IMR-90 (cell line): ENCODE measurements around the gene MFSD2A. TPM values are rescaled to one million over a fixed set of nuclear protein-coding genes. Genes with fewer than 3 reads are reported as not detected.

Experiments
- ATAC-seq: fragments of 200-7000 bp; cut with Tn5 transposase; 2 replicates; pipeline ENCODE4 v1.9.1; 2020; ENCODE audit warnings: low read depth, mild to moderate bottlenecking, moderate library complexity
- BruUV-seq: library from RNA; stranded (reverse); fragments of 400-500 nt; replicated peaks from 2 replicates; lab custom pipeline; 2021; lab: Mats Ljungman, UMichigan
- CTCF ChIA-PET: fragments of 300-600 bp; formaldehyde crosslinking; extraction: SDS; loops from one replicate; lab custom pipeline; 2021; ENCODE audit warnings: antibody characterized with exemption; lab: Yijun Ruan, JAX
- POLR2A ChIA-PET: fragments of 300-600 bp; sonication (Branson Sonifier 250); formaldehyde crosslinking; loops from one replicate; lab custom pipeline; 2022; ENCODE audit warnings: antibody characterized with exemption; ENCODE audit not compliant: unreplicated experiment; lab: Charles Lee
- DNase-seq: peaks from one replicate; pipeline ENCODE4 v3.0.0; 2013
- H2AFZ ChIP-seq: replicated peaks from 2 replicates; pipeline ENCODE3; 2013; ENCODE audit warnings: low read length, mild to moderate bottlenecking; ENCODE audit not compliant: poor library complexity
- H2AK5ac ChIP-seq: 2 replicates; pipeline ENCODE4 v1.6.1; 2013; ENCODE audit warnings: low read depth, low read length, inconsistent platforms
- H2AK9ac ChIP-seq: replicated peaks from 2 replicates; pipeline ENCODE3; 2013; ENCODE audit warnings: mild to moderate bottlenecking, low read depth, low read length, moderate library complexity; ENCODE audit not compliant: poor library complexity
- H2BK120ac ChIP-seq: 2 replicates; pipeline ENCODE4 v1.6.1; 2013; ENCODE audit warnings: low read depth, low read length, inconsistent platforms
- H2BK15ac ChIP-seq: 3 replicates; pipeline ENCODE4 v1.6.1; 2013; ENCODE audit warnings: low read depth, low read length, inconsistent platforms
- H2BK20ac ChIP-seq: 2 replicates; pipeline ENCODE4 v1.6.1; 2013; ENCODE audit warnings: low read depth, mild to moderate bottlenecking, inconsistent platforms, low read length, moderate library complexity
- H2BK5ac ChIP-seq: 2 replicates; pipeline ENCODE4 v1.6.1; 2013; ENCODE audit warnings: mild to moderate bottlenecking, low read depth, low read length, inconsistent platforms; ENCODE audit not compliant: poor library complexity, severe bottlenecking
- H3K14ac ChIP-seq: replicated peaks from 2 replicates; pipeline ENCODE4 v1.6.1; 2013; ENCODE audit warnings: low read depth, low read length, inconsistent platforms
- H3K18ac ChIP-seq: 2 replicates; pipeline ENCODE4 v1.6.1; 2013; ENCODE audit warnings: low read depth, low read length, control low read depth
- H3K23ac ChIP-seq: 2 replicates; pipeline ENCODE4 v1.6.1; 2013; ENCODE audit warnings: low read depth, low read length, inconsistent platforms
- H3K27ac ChIP-seq: 2 replicates; pipeline ENCODE4 v1.5.1; 2013; ENCODE audit warnings: mild to moderate bottlenecking, control low read depth, low read length; ENCODE audit not compliant: insufficient read depth
- H3K27me3 ChIP-seq: 2 replicates; pipeline ENCODE4 v1.6.1; 2013; ENCODE audit warnings: low read length; ENCODE audit not compliant: control insufficient read depth, insufficient read depth
- H3K36me3 ChIP-seq: 2 replicates; pipeline ENCODE4 v1.6.1; 2013; ENCODE audit warnings: low read length, mixed read lengths; ENCODE audit not compliant: control insufficient read depth, insufficient read depth
- H3K4ac ChIP-seq: 2 replicates; pipeline ENCODE4 v1.6.1; 2013; ENCODE audit warnings: low read depth, low read length, inconsistent platforms
- H3K4me1 ChIP-seq: 2 replicates; pipeline ENCODE4 v1.6.1; 2013; ENCODE audit warnings: low read length, mixed read lengths; ENCODE audit not compliant: control insufficient read depth, insufficient read depth
- H3K4me2 ChIP-seq: 2 replicates; pipeline ENCODE4 v1.6.1; 2013; ENCODE audit warnings: low read depth, mild to moderate bottlenecking, control low read depth, low read length, moderate library complexity
- H3K4me3 ChIP-seq: 2 replicates; pipeline ENCODE4 v1.5.1; 2013; ENCODE audit warnings: low read depth, mild to moderate bottlenecking, control low read depth, low read length, moderate library complexity; ENCODE audit not compliant: insufficient read depth
- H3K56ac ChIP-seq: 2 replicates; pipeline ENCODE4 v1.6.1; 2013; ENCODE audit warnings: low read length, inconsistent platforms; ENCODE audit not compliant: insufficient read depth; ENCODE audit errors: extremely low read depth
- H3K79me1 ChIP-seq, 2 experiments: 2 replicates each; pipeline ENCODE4 v1.6.1; 2013; ENCODE audit warnings: low read length in 2 of 2, inconsistent platforms in 1 of 2, low read depth in 1 of 2
- H3K9ac ChIP-seq: 2 replicates; pipeline ENCODE4 v1.6.1; 2013; ENCODE audit warnings: low read depth, low read length, control low read depth
- H3K9me1 ChIP-seq: 2 replicates; pipeline ENCODE4 v1.6.1; 2013; ENCODE audit warnings: low read length, inconsistent platforms; ENCODE audit not compliant: insufficient read depth
- H3K9me3 ChIP-seq: 2 replicates; pipeline ENCODE4 v1.6.1; 2013; ENCODE audit warnings: low read length; ENCODE audit not compliant: control insufficient read depth, insufficient read depth
- H4K20me1 ChIP-seq: 2 replicates; pipeline ENCODE4 v1.6.1; 2013; ENCODE audit warnings: low read length, inconsistent platforms; ENCODE audit not compliant: insufficient read depth
- H4K5ac ChIP-seq: 2 replicates; pipeline ENCODE4 v1.6.1; 2013; ENCODE audit warnings: mild to moderate bottlenecking, low read depth, low read length, control low read depth
- H4K8ac ChIP-seq, 2 experiments: 2 replicates each; pipeline ENCODE4 v1.6.1; 2013; ENCODE audit warnings: low read depth in 2 of 2, low read length in 2 of 2, control low read depth in 1 of 2, inconsistent platforms in 1 of 2
- H4K91ac ChIP-seq: 2 replicates; pipeline ENCODE4 v1.6.1; 2013; ENCODE audit warnings: low read depth, low read length, inconsistent platforms; ENCODE audit not compliant: insufficient read depth
- CTCF ChIP-seq: conservative IDR thresholded peaks from 2 replicates; pipeline ENCODE4 v1.5.1; 2012; ENCODE audit warnings: mild to moderate bottlenecking, low read depth, low read length, improper control_type of control experiment
- FOS ChIP-seq: fragments of 150-350 bp; IDR thresholded peaks from 2 replicates; pipeline ENCODE4 v1.6.1; 2016; ENCODE audit warnings: low read depth, low read length
- MAFK ChIP-seq: IDR thresholded peaks from 2 replicates; pipeline ENCODE4 v1.6.1; 2012; ENCODE audit warnings: low read depth, low read length, improper control_type of control experiment
- MAZ ChIP-seq: IDR thresholded peaks from 2 replicates; pipeline ENCODE4 v1.6.1; 2012; ENCODE audit warnings: low read depth, mild to moderate bottlenecking, low read length, improper control_type of control experiment, moderate library complexity, borderline replicate concordance
- MXI1 ChIP-seq: IDR thresholded peaks from 2 replicates; pipeline ENCODE4 v1.6.1; 2012; ENCODE audit warnings: low read depth, mild to moderate bottlenecking, low read length, moderate library complexity, borderline replicate concordance
- NFE2L2 ChIP-seq: fragments of 150-350 bp; IDR thresholded peaks from 2 replicates; pipeline ENCODE4 v1.6.1; 2016; ENCODE audit warnings: low read depth, mild to moderate bottlenecking, low read length
- RAD21 ChIP-seq: IDR thresholded peaks from 2 replicates; pipeline ENCODE4 v1.6.1; 2012; ENCODE audit warnings: low read length, improper control_type of control experiment
- RCOR1 ChIP-seq: IDR thresholded peaks from 2 replicates; pipeline ENCODE4 v1.6.1; 2012; ENCODE audit warnings: mild to moderate bottlenecking, low read length, improper control_type of control experiment; ENCODE audit not compliant: insufficient replicate concordance
- SMC3 ChIP-seq: fragments of 150-350 bp; IDR thresholded peaks from 2 replicates; pipeline ENCODE4 v1.6.1; 2016; ENCODE audit warnings: low read depth, mild to moderate bottlenecking, antibody characterized with exemption, low read length, moderate library complexity
- dilution Hi-C: fragments of 300-500 bp; cut with HindIII; formaldehyde crosslinking; loops from one replicate; pipeline ENCODE4 v1.14.3; 2018; ENCODE audit warnings: low sequenced_read_pairs; ENCODE audit not compliant: unreplicated experiment
- in situ Hi-C: fragments of 300-500 bp; cut with MboI; formaldehyde crosslinking; loops from 3 replicates; pipeline ENCODE4 v1.14.3; 2019; ENCODE audit warnings: low sequenced_read_pairs, inconsistent platforms, mixed read lengths
- intact Hi-C: fragments of 100-400 bp; cut with micrococcal nuclease; formaldehyde crosslinking; loops from 2 replicates; pipeline ENCODE4 v1.10.0; 2022
- polyA plus RNA-seq, 3 experiments: library from polyadenylated mRNA; depleted of rRNA; stranded (reverse); fragments of >200 nt; gene quantifications; 2 replicates each; pipeline ENCODE4 v1.2.3, GENCODE V29; 2012; ENCODE audit warnings: low replicate concordance in 1 of 3
- total RNA-seq: library from RNA; depleted of rRNA; stranded (reverse); fragments of >200 nt; gene quantifications from 2 replicates; pipeline ENCODE4 v1.2.3, GENCODE V29; 2012
- TF ChIP-seq, protein P1 (sequence below): fragments of 150-350 bp; IDR thresholded peaks from 2 replicates; pipeline ENCODE4 v1.6.1; 2017; ENCODE audit warnings: mild to moderate bottlenecking, antibody characterized with exemption, low read length, low read depth

MFSD2A gene
- total and polyA plus RNA-seq, 2 of the 4 experiments (the other 2 are of a cell fraction) = 5.7 to 7.3 TPM

DNA sequence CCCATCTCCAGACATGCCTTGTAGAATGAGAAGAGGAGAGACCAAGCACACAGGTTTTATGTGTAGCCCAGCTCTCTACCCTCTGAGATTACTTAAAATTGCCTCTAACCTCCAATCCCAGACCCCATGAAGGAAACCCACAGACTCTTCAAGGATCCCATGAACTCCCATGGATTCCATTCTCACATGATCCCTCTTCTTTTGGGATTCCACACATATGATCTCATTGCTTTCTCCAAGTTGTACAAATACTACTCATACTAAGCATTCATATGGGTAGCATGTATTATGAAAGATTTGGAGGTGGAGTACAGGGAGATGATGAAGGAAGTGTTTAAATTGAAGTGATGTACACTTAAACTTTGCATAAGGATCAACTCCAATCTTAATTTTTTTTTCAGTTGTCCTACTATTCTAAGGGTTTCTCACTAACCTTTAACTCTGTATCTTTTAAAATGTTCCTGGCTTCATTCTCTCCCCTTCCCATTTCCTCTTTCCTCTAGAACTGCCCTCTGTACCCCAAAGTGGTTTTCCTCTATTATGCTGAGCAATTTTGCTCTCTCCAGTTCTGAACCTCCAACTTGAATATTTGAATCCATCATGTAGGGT is 41.6 kb downstream of the MFSD2A start:
- BruUV-seq = no TSS peak
- dilution Hi-C loops = no loop called here
- Histone ChIP-seq H3K23ac (no peak overlapping the region), H4K8ac (no peak overlapping the region), H3K56ac (no peak overlapping the region), H3K27ac (no peak overlapping the region), H4K5ac (peak overlapping the region; percentile 36; the same call in 1 of the 2 replicates), H3K79me1 (no peaks in the 10 kb centered on the region), H2AK9ac (no peak overlapping the region), H4K20me1 (no peaks in the 10 kb centered on the region), H3K27me3 (no peaks in the 10 kb centered on the region), H3K4ac (no peak overlapping the region), H3K4me2 (no peak overlapping the region), H3K9me3 (no peaks in the 10 kb centered on the region), H3K9me1 (no peaks in the 10 kb centered on the region), H3K36me3 (no peaks in the 10 kb centered on the region), H2AK5ac (no peak overlapping the region), H3K4me3 (no peak overlapping the region), H4K91ac (no peak overlapping the region), H2BK20ac (no peak overlapping the region), H3K18ac (peak overlapping the region; percentile 59; the same call in 1 of the 2 replicates), H3K4me1 (no peaks in the 10 kb centered on the region; the same call in 1 of the 2 replicates), H2BK5ac (no peak overlapping the region), H2AFZ (no peak overlapping the region), H2BK120ac (no peak overlapping the region), H3K14ac (no peak overlapping the region), H3K9ac (no peak overlapping the region), H2BK15ac (no peak overlapping the region)
- CTCF ChIA-PET = no interaction called here
- DNase-seq (peak; percentile 45), ATAC-seq (no peak; the same call in 1 of the 2 replicates)
- POLR2A ChIA-PET = no interaction called here
- in situ Hi-C loops = no loop called here
- intact Hi-C loops = no loop called here
- TF ChIP-seq CTCF (no peak), NFE2L2 (no peak), SMC3 (no peak), RAD21 (no peak), MAZ (no peak), MXI1 (no peak), FOS (no peak), MAFK (no peak), RCOR1 (no peak)
- TF ChIP-seq, protein P1, sequence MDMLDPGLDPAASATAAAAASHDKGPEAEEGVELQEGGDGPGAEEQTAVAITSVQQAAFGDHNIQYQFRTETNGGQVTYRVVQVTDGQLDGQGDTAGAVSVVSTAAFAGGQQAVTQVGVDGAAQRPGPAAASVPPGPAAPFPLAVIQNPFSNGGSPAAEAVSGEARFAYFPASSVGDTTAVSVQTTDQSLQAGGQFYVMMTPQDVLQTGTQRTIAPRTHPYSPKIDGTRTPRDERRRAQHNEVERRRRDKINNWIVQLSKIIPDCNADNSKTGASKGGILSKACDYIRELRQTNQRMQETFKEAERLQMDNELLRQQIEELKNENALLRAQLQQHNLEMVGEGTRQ = no peak
